ENCODE measurements around the gene MYPN.

The MYPN gene

DNA sequence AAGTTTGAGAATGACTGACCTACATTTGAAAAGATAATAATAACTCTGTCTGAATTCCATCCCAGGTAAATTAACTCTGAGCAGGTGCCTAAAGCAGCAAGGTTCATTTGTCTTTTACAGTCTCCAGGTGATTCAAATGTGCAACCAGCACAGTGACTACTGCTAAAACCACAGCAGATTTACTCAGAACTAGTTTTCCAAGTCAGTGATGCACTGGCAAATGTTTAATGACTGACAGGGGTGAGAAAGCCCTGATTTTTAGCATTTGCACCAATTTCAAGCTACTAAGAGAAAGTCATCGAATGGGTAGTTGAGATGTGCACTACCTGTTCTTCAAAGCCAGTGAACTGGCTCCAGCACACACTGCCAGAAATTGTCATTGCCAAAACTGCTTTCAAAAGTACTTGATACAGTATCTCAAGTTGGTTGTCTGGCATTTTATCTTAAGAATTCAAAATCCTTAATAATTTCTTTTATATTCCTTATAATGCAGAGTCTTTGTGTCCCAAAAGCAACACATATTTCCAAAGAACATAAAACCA lies 62.3 kb downstream of the MYPN start:
- Histone ChIP-seq H3K4me1 (ENCODE audit: control insufficient read depth, insufficient read depth, low read depth, low read length) (peaks cover 4% of the 10 kb centered on the region), H3K9me3 (ENCODE audit: control insufficient read depth, low read length) (no peaks in the 10 kb centered on the region), H3K4me3 (ENCODE audit: insufficient read depth in 1 of 2, low read depth in 1 of 2, low read length in 2 of 2) (no peak overlapping the region), H2BK5ac (ENCODE audit: low read depth, low read length, poor library complexity, severe bottlenecking) (no peak overlapping the region), H2BK12ac (ENCODE audit: low read length in 2 of 2) (no peak overlapping the region), H2BK120ac (ENCODE audit: low read depth, low read length) (no peak overlapping the region), H3K27ac (ENCODE audit: low read length, poor library complexity, severe bottlenecking) (peak overlapping the region; percentile 48), H2AFZ (ENCODE audit: low read depth, low read length) (no peak overlapping the region), H3K18ac (ENCODE audit: low read depth in 1 of 2, low read length in 2 of 2) (no peak overlapping the region), H3K4me2 (ENCODE audit: low read length, poor library complexity, severe bottlenecking) (peak overlapping the region; percentile 14), H3K36me3 (ENCODE audit: control insufficient read depth in 1 of 2, insufficient read depth in 2 of 2, low read depth in 1 of 2, low read length in 2 of 2) (no peaks in the 10 kb centered on the region), H3K23ac (ENCODE audit: low read length in 2 of 2) (no peak overlapping the region), H4K8ac (ENCODE audit: low read length) (no peak overlapping the region), H4K91ac (ENCODE audit: low read length) (no peak overlapping the region), H3K9ac (ENCODE audit: low read length) (no peak overlapping the region), H2BK15ac (ENCODE audit: low read depth, poor library complexity, severe bottlenecking) (no peak overlapping the region), H3K27me3 (ENCODE audit: control insufficient read depth in 1 of 2, insufficient read depth in 1 of 2, low read length in 2 of 2) (no peaks in the 10 kb centered on the region), H2AK5ac (ENCODE audit: low read length, severe bottlenecking) (no peak overlapping the region), H3K79me1 (replicated peaks; ENCODE audit: low read length, poor library complexity, severe bottlenecking) (no peaks in the 10 kb centered on the region), H3K4ac (ENCODE audit: low read depth in 1 of 2, low read length in 2 of 2) (no peak overlapping the region), H3K14ac (ENCODE audit: low read length in 2 of 2) (no peak overlapping the region)
- no CpG with 5 or more reads among the region's 1 CpG for WGBS
- DNase-seq: no peak

DNA sequence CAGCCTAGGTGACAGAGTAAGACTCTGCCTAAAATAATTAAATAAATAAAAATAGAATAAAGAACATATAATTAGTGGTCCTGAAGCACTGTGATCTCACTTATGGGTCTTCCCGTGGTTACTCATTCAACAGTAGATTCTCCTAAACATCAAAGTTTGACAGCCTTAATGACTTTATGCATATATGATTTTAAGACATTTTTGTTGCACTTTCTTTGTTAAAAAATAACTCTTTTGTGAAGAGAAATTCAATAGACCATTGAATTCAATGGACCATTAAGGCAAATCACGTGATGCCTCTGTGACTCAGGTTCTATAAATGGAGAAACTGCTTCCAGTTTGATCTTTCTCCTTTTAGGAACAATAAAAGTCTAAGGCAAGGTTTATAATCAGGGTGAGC lies 63.0 kb downstream of the MYPN start:
- H2AK5ac ChIP-seq (ENCODE audit: low read length, severe bottlenecking): no peak overlapping the region
- no peak overlapping the region for H2AFZ ChIP-seq (ENCODE audit: low read depth, low read length)
- no peaks in the 10 kb centered on the region for H3K27me3 ChIP-seq (ENCODE audit: control insufficient read depth in 1 of 2, insufficient read depth in 1 of 2, low read length in 2 of 2)
- peaks cover 4% of the 10 kb centered on the region for H3K4me1 ChIP-seq (ENCODE audit: control insufficient read depth, insufficient read depth, low read depth, low read length)
- no peak overlapping the region for H4K91ac ChIP-seq (ENCODE audit: low read length)
- no peak overlapping the region for H3K9ac ChIP-seq (ENCODE audit: low read length)
- no peak overlapping the region for H3K4ac ChIP-seq (ENCODE audit: low read depth in 1 of 2, low read length in 2 of 2)
- H2BK12ac ChIP-seq (ENCODE audit: low read length in 2 of 2): no peak overlapping the region
- no peak overlapping the region for H3K23ac ChIP-seq (ENCODE audit: low read length in 2 of 2)
- H3K79me1 ChIP-seq (replicated peaks; ENCODE audit: low read length, poor library complexity, severe bottlenecking): no peaks in the 10 kb centered on the region
- peak overlapping the region; percentile 48 for H3K27ac ChIP-seq (ENCODE audit: low read length, poor library complexity, severe bottlenecking)
- no peak overlapping the region for H2BK5ac ChIP-seq (ENCODE audit: low read depth, low read length, poor library complexity, severe bottlenecking)
- H3K9me3 ChIP-seq (ENCODE audit: control insufficient read depth, low read length): no peaks in the 10 kb centered on the region
- no peak overlapping the region for H3K14ac ChIP-seq (ENCODE audit: low read length in 2 of 2)
- no CpG with 5 or more reads among the region's 2 CpGs for WGBS
- no peak overlapping the region for H4K8ac ChIP-seq (ENCODE audit: low read length)
- no peak overlapping the region for H2BK15ac ChIP-seq (ENCODE audit: low read depth, poor library complexity, severe bottlenecking)
- DNase-seq: no peak
- no peak overlapping the region for H3K4me2 ChIP-seq (ENCODE audit: low read length, poor library complexity, severe bottlenecking)
- H3K4me3 ChIP-seq (ENCODE audit: insufficient read depth in 1 of 2, low read depth in 1 of 2, low read length in 2 of 2): no peak overlapping the region
- no peak overlapping the region for H2BK120ac ChIP-seq (ENCODE audit: low read depth, low read length)
- H3K18ac ChIP-seq (ENCODE audit: low read depth in 1 of 2, low read length in 2 of 2): no peak overlapping the region
- no peaks in the 10 kb centered on the region for H3K36me3 ChIP-seq (ENCODE audit: control insufficient read depth in 1 of 2, insufficient read depth in 2 of 2, low read depth in 1 of 2, low read length in 2 of 2)

DNA sequence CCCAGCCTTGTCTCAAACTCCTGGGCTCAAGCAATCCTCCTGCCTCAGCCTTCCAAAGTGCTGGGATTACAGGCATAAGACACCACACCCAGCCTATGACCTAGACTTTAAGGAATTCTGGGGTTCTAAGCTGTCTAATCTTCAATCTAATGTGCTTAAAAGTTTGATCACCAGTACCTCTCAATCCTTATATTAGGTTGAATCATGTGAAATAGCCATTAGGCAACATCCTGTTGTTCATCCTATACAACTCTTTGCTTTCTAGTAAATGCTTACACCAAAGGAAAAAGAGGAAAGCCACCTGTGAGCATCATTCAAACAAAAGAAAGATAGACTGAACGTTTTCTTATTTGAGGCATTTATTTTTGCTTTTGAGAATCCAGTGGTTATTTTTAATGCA lies 66.7 kb downstream of the MYPN start:
- no peaks in the 10 kb centered on the region for H3K79me1 ChIP-seq (replicated peaks; ENCODE audit: low read length, poor library complexity, severe bottlenecking)
- no peak overlapping the region for H3K14ac ChIP-seq (ENCODE audit: low read length in 2 of 2)
- no peak overlapping the region for H3K23ac ChIP-seq (ENCODE audit: low read length in 2 of 2)
- H2BK5ac ChIP-seq (ENCODE audit: low read depth, low read length, poor library complexity, severe bottlenecking): no peak overlapping the region
- no peak overlapping the region for H2AFZ ChIP-seq (ENCODE audit: low read depth, low read length)
- H4K8ac ChIP-seq (ENCODE audit: low read length): no peak overlapping the region
- no peak overlapping the region for H3K18ac ChIP-seq (ENCODE audit: low read depth in 1 of 2, low read length in 2 of 2)
- H4K91ac ChIP-seq (ENCODE audit: low read length): no peak overlapping the region
- H3K4me1 ChIP-seq (ENCODE audit: control insufficient read depth, insufficient read depth, low read depth, low read length): peaks cover 4% of the 10 kb centered on the region
- no peak overlapping the region for H3K4me2 ChIP-seq (ENCODE audit: low read length, poor library complexity, severe bottlenecking)
- no peak overlapping the region for H2AK5ac ChIP-seq (ENCODE audit: low read length, severe bottlenecking)
- H3K9me3 ChIP-seq (ENCODE audit: control insufficient read depth, low read length): no peaks in the 10 kb centered on the region
- no peak overlapping the region for H2BK15ac ChIP-seq (ENCODE audit: low read depth, poor library complexity, severe bottlenecking)
- H3K36me3 ChIP-seq (ENCODE audit: control insufficient read depth in 1 of 2, insufficient read depth in 2 of 2, low read depth in 1 of 2, low read length in 2 of 2): no peaks in the 10 kb centered on the region
- H2BK120ac ChIP-seq (ENCODE audit: low read depth, low read length): no peak overlapping the region
- no peak for DNase-seq
- no peak overlapping the region for H3K4ac ChIP-seq (ENCODE audit: low read depth in 1 of 2, low read length in 2 of 2)
- H3K4me3 ChIP-seq (ENCODE audit: insufficient read depth in 1 of 2, low read depth in 1 of 2, low read length in 2 of 2): no peak overlapping the region
- H3K9ac ChIP-seq (ENCODE audit: low read length): no peak overlapping the region
- H2BK12ac ChIP-seq (ENCODE audit: low read length in 2 of 2): no peak overlapping the region
- WGBS: no CpG with 5 or more reads among the region's 1 CpG
- no peaks in the 10 kb centered on the region for H3K27me3 ChIP-seq (ENCODE audit: control insufficient read depth in 1 of 2, insufficient read depth in 1 of 2, low read length in 2 of 2)
- no peak overlapping the region for H3K27ac ChIP-seq (ENCODE audit: low read length, poor library complexity, severe bottlenecking)

DNA sequence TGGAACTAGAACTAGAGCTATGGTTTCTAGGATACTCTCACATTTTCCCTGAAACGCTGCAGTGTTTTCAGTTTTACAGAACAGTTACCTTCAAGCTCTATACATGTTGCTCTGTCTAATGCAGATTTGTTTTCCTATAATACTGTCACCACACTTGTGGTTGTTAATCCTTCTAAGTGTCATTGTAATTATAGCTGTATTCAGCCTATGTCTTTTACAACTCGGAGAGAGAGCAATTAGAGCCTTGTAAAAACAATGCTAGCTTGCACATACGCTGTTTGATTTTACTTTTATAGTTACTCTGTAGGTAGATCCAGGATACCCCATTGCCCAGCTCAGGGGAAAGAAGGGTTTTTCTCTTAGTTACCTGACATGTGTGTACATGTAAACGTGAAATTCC lies 67.5 kb downstream of the MYPN start:
- Histone ChIP-seq H3K36me3 (ENCODE audit: control insufficient read depth in 1 of 2, insufficient read depth in 2 of 2, low read depth in 1 of 2, low read length in 2 of 2) (no peaks in the 10 kb centered on the region), H3K27me3 (ENCODE audit: control insufficient read depth in 1 of 2, insufficient read depth in 1 of 2, low read length in 2 of 2) (no peaks in the 10 kb centered on the region), H3K9me3 (ENCODE audit: control insufficient read depth, low read length) (no peaks in the 10 kb centered on the region), H3K4ac (ENCODE audit: low read depth in 1 of 2, low read length in 2 of 2) (no peak overlapping the region), H3K4me1 (ENCODE audit: control insufficient read depth, insufficient read depth, low read depth, low read length) (peaks cover 2% of the 10 kb centered on the region), H3K4me2 (ENCODE audit: low read length, poor library complexity, severe bottlenecking) (no peak overlapping the region), H2BK15ac (ENCODE audit: low read depth, poor library complexity, severe bottlenecking) (no peak overlapping the region), H3K18ac (ENCODE audit: low read depth in 1 of 2, low read length in 2 of 2) (no peak overlapping the region), H2BK5ac (ENCODE audit: low read depth, low read length, poor library complexity, severe bottlenecking) (no peak overlapping the region), H2BK12ac (ENCODE audit: low read length in 2 of 2) (no peak overlapping the region), H2AK5ac (ENCODE audit: low read length, severe bottlenecking) (no peak overlapping the region), H4K91ac (ENCODE audit: low read length) (no peak overlapping the region), H3K79me1 (replicated peaks; ENCODE audit: low read length, poor library complexity, severe bottlenecking) (no peaks in the 10 kb centered on the region), H3K23ac (ENCODE audit: low read length in 2 of 2) (no peak overlapping the region), H2BK120ac (ENCODE audit: low read depth, low read length) (no peak overlapping the region), H4K8ac (ENCODE audit: low read length) (no peak overlapping the region), H3K27ac (ENCODE audit: low read length, poor library complexity, severe bottlenecking) (no peak overlapping the region), H2AFZ (ENCODE audit: low read depth, low read length) (no peak overlapping the region), H3K14ac (ENCODE audit: low read length in 2 of 2) (no peak overlapping the region), H3K4me3 (ENCODE audit: insufficient read depth in 1 of 2, low read depth in 1 of 2, low read length in 2 of 2) (no peak overlapping the region), H3K9ac (ENCODE audit: low read length) (no peak overlapping the region)
- WGBS: 97% methylated on average over 4 of the region's 4 CpGs
- DNase-seq: no peak
